ENCODE data around the gene LCN15. TPM values are rescaled to one million over a fixed set of nuclear protein-coding genes. Genes with fewer than 3 reads are reported as not detected.

Gene LCN15
- total and polyA plus RNA-seq, 10 of the 15 experiments (the other 5 are each of a cell fraction or from before 2014, with no cell fraction given), result 0.37 to 0.50 TPM; not detected in 8

GRCh38 chr9:136728080-136728547, 36.2 kb downstream of the LCN15 start (continued):
- TF ChIP-seq PRDM15 (CRISPR knock-in tag; IDR thresholded peaks at IDR 0.05), result no peak
- TF ChIP-seq CREM (IDR thresholded peaks at IDR 0.05; ENCODE audit: low read depth), result peak; percentile 93
- peak; percentile 81 for TF ChIP-seq KLF5 (IDR thresholded peaks at IDR 0.05; ENCODE audit: partially characterized antibody)
- no peak for TF ChIP-seq BCL11A (IDR thresholded peaks at IDR 0.05; ENCODE audit: low read depth, low read length)
- TF ChIP-seq WRNIP1 (IDR thresholded peaks at IDR 0.05; ENCODE audit: borderline replicate concordance, low read depth, low read length), result no peak
- peak; percentile 68; the same call in 1 of the 2 replicates for TF ChIP-seq BCLAF1 (IDR thresholded peaks at IDR 0.05)
- TF ChIP-seq ZSCAN29 (IDR thresholded peaks at IDR 0.05), result peak; percentile 86
- TF ChIP-seq CBX5 (IDR thresholded peaks at IDR 0.05; ENCODE audit: low read depth), result peak; percentile 87; the same call in 1 of the 2 replicates
- no peak for TF ChIP-seq ZNF622 (IDR thresholded peaks at IDR 0.05)
- 0 out of 2 replicates have a peak, but pooled peaks have one; percentile 22 for TF ChIP-seq BRCA1 (IDR thresholded peaks at IDR 0.05; ENCODE audit: low read depth, low read length)
- peak; percentile 94 for TF ChIP-seq LARP7 (IDR thresholded peaks at IDR 0.05)
- no peak for TF ChIP-seq KAT2A (conservative IDR thresholded peaks at IDR 0.05; ENCODE audit: control insufficient read depth, low read depth, low read length)
- peak; percentile 99 for TF ChIP-seq TAF1 (IDR thresholded peaks at IDR 0.05; ENCODE audit: borderline replicate concordance, low read depth, low read length)
- 0 out of 2 replicates have a peak, but pooled peaks have one; percentile 42 for TF ChIP-seq ASH2L (IDR thresholded peaks at IDR 0.05; ENCODE audit: borderline replicate concordance, low read depth)
- TF ChIP-seq ZNF592 (IDR thresholded peaks at IDR 0.05), result peak; percentile 93
- no peak for TF ChIP-seq E2F4 (IDR thresholded peaks at IDR 0.05; ENCODE audit: low read depth, low read length)
- TF ChIP-seq RELA (IDR thresholded peaks at IDR 0.05; ENCODE audit: borderline replicate concordance, partially characterized antibody), result no peak
- TF ChIP-seq NR2C1 (IDR thresholded peaks at IDR 0.05), result peak; percentile 70
